Activated CD4-positive, alpha-beta memory T cell treated with anti-CD3 and anti-CD28 coated beads for 36 hours (primary cell): Measurements from ENCODE around the gene KIF25. TPM values are rescaled to one million over a fixed set of nuclear protein-coding genes. Genes with fewer than 3 reads are reported as not detected.

Experiments
- CTCF ChIA-PET: fragments of 350-600 bp; sonication (Branson Sonifier 250); formaldehyde crosslinking; loops from one replicate; lab custom pipeline; 2021; ENCODE audit warnings: antibody characterized with exemption, inconsistent platforms; lab: Charles Lee
- POLR2A ChIA-PET: fragments of 350-600 bp; sonication (Branson Sonifier 250); formaldehyde crosslinking; loops from one replicate; lab custom pipeline; 2021; ENCODE audit warnings: antibody characterized with exemption; lab: Charles Lee
- DNase-seq: peaks from one replicate; pipeline ENCODE4 v3.0.0-alpha.2; 2020
- H3K27ac Mint-ChIP-seq: one replicate; pipeline ENCODE4 v1.8.0; 2021; ENCODE audit warnings: mixed read lengths
- H3K27me3 Mint-ChIP-seq: one replicate; pipeline ENCODE4 v1.8.0; 2021; ENCODE audit warnings: mixed read lengths
- H3K36me3 Mint-ChIP-seq: one replicate; pipeline ENCODE4 v1.8.0; 2021; ENCODE audit warnings: mixed read lengths
- H3K4me1 Mint-ChIP-seq: one replicate; pipeline ENCODE4 v1.8.0; 2021; ENCODE audit warnings: low read depth, mixed read lengths
- H3K4me3 Mint-ChIP-seq: one replicate; pipeline ENCODE4 v1.8.0; 2021; ENCODE audit warnings: mild to moderate bottlenecking, mixed read lengths
- H3K9me3 Mint-ChIP-seq: one replicate; pipeline ENCODE4 v1.8.0; 2021; ENCODE audit warnings: mixed read lengths
- intact Hi-C: fragments of 100-400 bp; cut with micrococcal nuclease; formaldehyde crosslinking; loops from one replicate; pipeline ENCODE4 v1.15.1; 2023
- total RNA-seq, 2 experiments: library from RNA; stranded (reverse); gene quantifications; one replicate each; pipeline ENCODE4 v1.2.3, GENCODE V29; 2021

KIF25 gene
- total RNA-seq, 2 experiments from 2014 or later: not detected

DNA sequence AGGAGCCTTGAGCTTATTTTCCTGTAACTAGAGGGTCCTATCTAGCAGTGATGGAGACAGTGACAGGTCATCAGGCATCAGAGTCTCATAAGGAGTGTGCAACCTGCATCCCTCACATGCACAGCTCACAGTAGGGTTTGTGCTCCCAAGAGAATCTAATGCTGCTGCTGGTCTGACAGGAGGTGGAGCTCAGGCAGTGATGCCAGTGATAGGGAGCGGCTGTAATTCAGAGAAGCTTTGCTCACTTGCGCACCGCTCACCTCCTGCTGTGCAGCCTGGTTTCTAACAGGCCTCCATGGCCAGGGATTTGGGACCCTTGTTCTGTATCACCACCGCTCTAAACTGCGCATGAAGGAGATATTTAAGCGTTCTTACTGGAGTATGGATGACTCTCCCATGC lies 5.3 kb downstream of the KIF25 start:
- POLR2A ChIA-PET: no interaction called here

DNA sequence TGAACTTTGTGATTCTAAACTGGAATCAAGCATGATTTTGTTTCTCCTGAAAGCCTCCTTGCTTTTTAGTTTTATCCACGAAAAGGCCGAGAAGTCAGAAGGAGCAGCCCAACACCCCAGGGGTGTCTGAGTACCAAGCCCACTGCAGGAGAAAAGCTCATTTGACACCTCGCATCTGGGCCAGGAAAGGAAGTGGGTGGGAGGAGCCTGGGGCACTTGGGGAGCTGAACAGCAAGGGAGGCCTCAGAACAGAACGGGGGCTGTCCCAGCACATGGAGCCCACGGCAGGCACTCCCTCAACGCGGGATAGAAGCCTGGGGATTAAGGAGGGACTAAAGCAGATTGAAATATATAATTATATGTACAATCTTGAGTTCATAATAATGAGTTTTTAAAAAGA lies 6.6 kb downstream of the KIF25 start:
- intact Hi-C loops: no loop called here
- Mint-ChIP-seq H3K9me3 (peaks cover 7% of the 10 kb centered on the region), H3K4me1 (no peaks in the 10 kb centered on the region), H3K4me3 (no peak overlapping the region), H3K27me3 (no peaks in the 10 kb centered on the region), H3K27ac (no peak overlapping the region), H3K36me3 (no peaks in the 10 kb centered on the region)
- no peak for DNase-seq
- ChIA-PET CTCF (no interaction called here), POLR2A (no interaction called here)

More for the DNA sequence above, 5.3 kb downstream of the KIF25 start:
- CTCF ChIA-PET: no interaction called here
- H3K27me3 Mint-ChIP-seq: peaks cover under 1% of the 10 kb centered on the region
- H3K4me3 Mint-ChIP-seq: no peak overlapping the region
- H3K27ac Mint-ChIP-seq: no peak overlapping the region
- H3K4me1 Mint-ChIP-seq: no peaks in the 10 kb centered on the region
- no peak for DNase-seq
- no peaks in the 10 kb centered on the region for H3K36me3 Mint-ChIP-seq
- peaks cover under 1% of the 10 kb centered on the region for H3K9me3 Mint-ChIP-seq
- intact Hi-C loops: no loop called here

DNA sequence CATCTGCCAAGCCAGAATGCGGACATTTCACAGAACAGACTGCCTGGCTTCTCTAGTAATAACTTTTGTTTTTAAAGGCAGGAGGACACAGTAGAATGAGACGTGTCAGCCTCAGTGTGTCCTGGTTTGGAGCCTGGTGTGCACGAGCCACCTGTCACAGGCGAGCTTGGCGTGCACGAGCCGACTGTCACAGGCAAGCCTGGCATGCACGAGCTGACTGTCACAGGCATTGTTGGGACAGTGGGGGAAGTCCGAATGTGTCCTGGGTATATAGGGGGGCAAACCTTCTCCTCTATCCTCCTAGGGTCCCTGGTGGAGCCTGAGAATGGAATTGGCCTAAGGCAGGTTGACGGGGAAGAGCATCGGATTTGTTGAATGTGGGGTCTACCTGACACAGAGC lies 7.5 kb downstream of the KIF25 start:
- POLR2A ChIA-PET: no interaction called here
- H3K36me3 Mint-ChIP-seq: no peaks in the 10 kb centered on the region
- peaks cover 14% of the 10 kb centered on the region for H3K9me3 Mint-ChIP-seq
- CTCF ChIA-PET: no interaction called here
- H3K27ac Mint-ChIP-seq: no peak overlapping the region
- no peak overlapping the region for H3K4me3 Mint-ChIP-seq
- H3K4me1 Mint-ChIP-seq: no peaks in the 10 kb centered on the region
- intact Hi-C loops: no loop called here
- no peaks in the 10 kb centered on the region for H3K27me3 Mint-ChIP-seq
- DNase-seq: no peak

DNA sequence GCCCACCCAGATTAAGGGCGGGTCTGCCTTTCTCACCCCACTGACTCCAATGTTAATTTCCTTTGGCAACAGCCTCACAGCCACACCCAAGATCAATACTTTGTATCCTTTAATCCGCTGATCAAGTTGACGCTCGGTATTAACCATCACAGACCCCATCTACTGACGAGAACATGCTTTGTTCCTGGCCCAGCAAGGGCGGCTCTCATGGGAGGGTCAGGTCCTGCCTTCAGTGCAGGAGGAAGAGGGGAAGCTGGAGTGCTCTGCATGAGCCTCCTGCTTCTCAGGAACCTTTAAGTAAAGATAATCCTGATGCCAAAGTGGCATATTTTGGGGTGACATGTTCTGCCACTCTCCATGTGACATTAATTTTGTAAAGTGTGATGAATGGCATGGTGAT lies 8.3 kb downstream of the KIF25 start:
- Mint-ChIP-seq H3K4me1 (no peaks in the 10 kb centered on the region), H3K36me3 (peaks cover under 1% of the 10 kb centered on the region), H3K4me3 (no peak overlapping the region), H3K27me3 (no peaks in the 10 kb centered on the region), H3K27ac (no peak overlapping the region), H3K9me3 (peaks cover 20% of the 10 kb centered on the region)
- DNase-seq: no peak
- intact Hi-C loops: no loop called here
- ChIA-PET CTCF (no interaction called here), POLR2A (no interaction called here)

DNA sequence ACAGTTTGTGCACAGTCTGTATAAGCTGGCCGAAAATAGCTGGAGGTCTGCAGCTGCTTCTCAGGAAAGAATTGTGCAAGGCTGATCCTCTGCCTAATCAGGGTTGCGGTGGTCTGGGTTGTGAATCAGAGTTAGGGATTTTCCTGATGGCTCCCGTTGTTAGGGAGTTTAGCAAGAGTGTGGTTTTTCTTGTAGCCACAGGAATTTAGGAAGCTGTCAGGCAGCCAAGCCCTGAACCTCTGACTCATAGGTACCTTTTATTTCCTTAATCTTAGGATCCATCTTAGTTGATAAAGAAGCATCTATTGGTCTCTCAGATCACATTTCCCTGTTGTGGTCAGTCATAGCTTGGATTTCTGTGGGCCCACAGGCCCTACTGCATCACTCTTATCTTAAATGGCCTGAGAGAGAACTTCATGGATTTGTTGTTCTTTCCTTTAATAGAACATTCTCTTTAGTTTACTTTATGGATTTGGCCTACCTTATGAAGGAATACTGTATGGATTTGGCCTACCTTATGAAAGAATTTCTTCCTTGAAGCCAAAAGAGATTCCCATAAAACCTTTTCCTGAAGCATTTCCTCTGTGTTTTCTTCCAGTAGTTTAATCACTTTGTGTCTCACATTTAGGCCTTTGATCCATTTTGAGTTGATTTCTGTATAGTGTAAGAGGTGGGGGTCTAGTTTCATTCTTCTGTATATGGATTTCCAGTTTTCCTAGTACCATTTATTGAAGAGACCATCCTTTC lies 10.3 kb downstream of the KIF25 start:
- peaks cover 3% of the 10 kb centered on the region for H3K36me3 Mint-ChIP-seq
- H3K27me3 Mint-ChIP-seq: no peaks in the 10 kb centered on the region
- DNase-seq: no peak
- CTCF ChIA-PET: interaction anchor here (0.6 kb wide), 1 partner anchor 709 kb away, joined by 3 read pairs; no protein-coding TSS in a partner anchor
- peaks cover 40% of the 10 kb centered on the region for H3K9me3 Mint-ChIP-seq
- H3K4me1 Mint-ChIP-seq: no peaks in the 10 kb centered on the region
- intact Hi-C loops: no loop called here
- POLR2A ChIA-PET: no interaction called here
- H3K27ac Mint-ChIP-seq: no peak overlapping the region
- H3K4me3 Mint-ChIP-seq: no peak overlapping the region

DNA sequence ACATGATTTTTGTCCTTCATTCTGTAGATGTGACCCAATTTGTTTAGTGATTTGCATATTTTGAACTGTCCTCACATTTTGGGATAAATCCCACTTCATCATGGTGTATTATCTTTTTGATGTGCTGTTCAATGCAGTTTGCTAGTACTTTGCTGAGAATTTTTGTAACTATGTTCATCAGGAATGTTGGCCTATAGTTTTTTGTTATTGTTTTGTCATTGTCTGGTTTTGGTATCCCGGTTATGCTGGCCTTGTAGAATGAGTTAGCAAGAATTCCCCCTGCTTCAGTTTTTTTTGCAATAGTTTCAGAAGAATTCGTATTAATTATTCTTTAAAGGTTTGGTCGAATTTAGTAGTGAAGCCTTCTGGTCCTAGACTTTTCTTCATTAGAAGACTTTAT lies 11.9 kb downstream of the KIF25 start:
- POLR2A ChIA-PET: no interaction called here
- CTCF ChIA-PET: no interaction called here

DNA sequence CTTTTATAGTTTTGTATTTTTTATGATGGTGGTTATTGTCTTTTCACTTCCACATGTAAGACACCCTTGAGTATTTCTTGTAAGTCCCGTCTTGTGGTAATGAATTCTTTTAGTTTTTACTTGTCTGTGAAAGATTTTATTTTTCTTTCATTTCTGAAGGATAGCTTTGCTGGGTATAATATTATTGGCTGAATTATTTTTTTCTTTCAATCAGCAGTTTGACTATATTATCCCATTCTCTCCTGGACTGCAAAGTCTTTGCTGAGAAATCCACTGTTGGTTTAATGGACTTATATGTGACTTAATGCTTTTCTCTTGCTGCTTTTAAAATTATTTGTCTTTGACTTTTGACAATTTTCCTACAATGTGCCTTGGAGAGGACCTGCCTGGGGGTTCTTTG lies 13.8 kb downstream of the KIF25 start:
- intact Hi-C loops: no loop called here
- ChIA-PET CTCF (no interaction called here), POLR2A (no interaction called here)
- Mint-ChIP-seq H3K9me3 (peaks cover 44% of the 10 kb centered on the region), H3K27ac (no peak overlapping the region), H3K4me1 (no peaks in the 10 kb centered on the region), H3K4me3 (no peak overlapping the region), H3K36me3 (peaks cover 3% of the 10 kb centered on the region), H3K27me3 (peaks cover 6% of the 10 kb centered on the region)
- no peak for DNase-seq

More for the DNA sequence above, 11.9 kb downstream of the KIF25 start:
- no peaks in the 10 kb centered on the region for H3K4me1 Mint-ChIP-seq
- intact Hi-C loops: no loop called here
- H3K36me3 Mint-ChIP-seq: peaks cover 3% of the 10 kb centered on the region
- H3K9me3 Mint-ChIP-seq: peaks cover 44% of the 10 kb centered on the region
- no peak overlapping the region for H3K27ac Mint-ChIP-seq
- peaks cover under 1% of the 10 kb centered on the region for H3K27me3 Mint-ChIP-seq
- DNase-seq: no peak
- H3K4me3 Mint-ChIP-seq: no peak overlapping the region

DNA sequence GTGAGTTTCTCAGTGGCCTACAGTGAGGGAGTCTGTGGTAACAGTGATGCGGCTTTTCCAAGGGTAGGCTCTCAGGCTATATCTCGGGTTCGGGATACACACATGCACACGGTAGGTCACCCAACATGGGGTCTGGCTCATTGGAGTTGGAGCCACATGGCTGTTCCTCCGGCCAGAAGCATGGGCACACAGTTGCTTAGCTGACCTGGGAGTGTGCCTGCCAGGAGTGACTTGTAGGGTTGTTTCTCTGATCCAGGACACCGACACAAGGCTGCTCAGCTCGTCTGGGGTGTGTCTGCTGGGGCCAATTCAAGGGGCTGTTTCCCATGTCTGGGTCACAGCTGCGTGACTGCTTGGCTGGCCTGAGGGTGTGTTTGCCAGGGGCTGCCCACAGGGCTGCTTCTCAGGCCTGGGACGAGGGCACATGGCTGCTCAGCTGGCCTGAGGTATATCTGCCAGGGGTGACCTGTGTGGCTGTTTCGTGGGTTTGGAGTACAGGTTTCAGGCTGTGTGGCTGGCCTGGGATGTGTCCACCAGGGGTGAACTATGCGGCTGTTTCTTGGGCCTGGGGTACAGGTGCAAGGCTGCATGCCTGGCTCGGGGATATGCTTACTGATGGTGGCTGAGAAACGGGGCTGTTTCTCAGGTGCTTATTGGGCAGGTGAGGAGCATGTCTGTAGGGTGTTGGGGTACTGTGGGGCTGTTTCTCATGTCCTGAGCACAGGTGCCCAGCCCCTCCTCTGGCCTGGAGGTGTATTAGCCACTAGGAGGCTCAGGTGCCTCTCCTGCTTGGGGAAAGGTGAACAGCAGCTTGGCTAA lies 15.2 kb downstream of the KIF25 start:
- ChIA-PET POLR2A (no interaction called here), CTCF (no interaction called here)
- Mint-ChIP-seq H3K4me3 (no peak overlapping the region), H3K4me1 (no peaks in the 10 kb centered on the region), H3K27ac (no peak overlapping the region), H3K27me3 (peaks cover 11% of the 10 kb centered on the region), H3K36me3 (peaks cover 3% of the 10 kb centered on the region), H3K9me3 (peaks cover 44% of the 10 kb centered on the region)
- DNase-seq: no peak
- intact Hi-C loops: no loop called here

DNA sequence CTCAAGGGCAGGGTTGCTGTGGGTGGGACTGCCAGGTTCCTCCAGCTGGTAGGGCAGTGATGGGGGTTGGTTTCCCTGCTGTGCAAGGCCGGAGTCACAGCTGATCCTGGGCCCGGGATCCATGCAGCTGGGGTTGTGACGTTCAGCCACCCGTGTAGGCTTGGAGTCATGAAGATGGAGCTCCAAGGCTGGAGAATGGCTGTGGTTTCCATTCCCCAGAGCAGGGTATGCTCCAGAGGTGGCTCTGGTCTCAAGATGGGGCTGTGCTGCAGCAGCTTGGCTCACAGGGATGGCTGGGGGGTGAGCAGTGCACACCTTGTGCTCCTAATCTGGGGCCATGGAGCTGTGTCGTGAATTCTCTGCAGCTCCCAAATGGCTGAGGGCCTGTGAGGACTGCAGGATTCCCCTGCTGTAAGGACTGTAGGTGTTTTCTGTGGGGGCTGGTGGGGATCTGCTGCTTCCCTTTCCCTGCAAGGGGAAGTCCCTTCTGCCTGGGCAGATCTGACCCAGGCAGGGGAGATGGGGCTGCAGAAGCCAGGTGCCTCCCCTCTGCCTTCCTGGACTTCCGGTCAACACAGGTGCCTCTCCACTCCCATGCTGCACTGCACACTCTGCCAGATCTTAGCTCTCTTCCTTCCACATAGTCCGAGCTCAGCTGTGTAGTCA lies 15.9 kb downstream of the KIF25 start:
- ChIA-PET CTCF (no interaction called here), POLR2A (no interaction called here)
- peaks cover 11% of the 10 kb centered on the region for H3K27me3 Mint-ChIP-seq
- H3K4me1 Mint-ChIP-seq: no peaks in the 10 kb centered on the region
- peaks cover 3% of the 10 kb centered on the region for H3K36me3 Mint-ChIP-seq
- H3K4me3 Mint-ChIP-seq: no peak overlapping the region
- intact Hi-C loops: no loop called here
- no peak for DNase-seq
- peaks cover 42% of the 10 kb centered on the region for H3K9me3 Mint-ChIP-seq
- no peak overlapping the region for H3K27ac Mint-ChIP-seq

DNA sequence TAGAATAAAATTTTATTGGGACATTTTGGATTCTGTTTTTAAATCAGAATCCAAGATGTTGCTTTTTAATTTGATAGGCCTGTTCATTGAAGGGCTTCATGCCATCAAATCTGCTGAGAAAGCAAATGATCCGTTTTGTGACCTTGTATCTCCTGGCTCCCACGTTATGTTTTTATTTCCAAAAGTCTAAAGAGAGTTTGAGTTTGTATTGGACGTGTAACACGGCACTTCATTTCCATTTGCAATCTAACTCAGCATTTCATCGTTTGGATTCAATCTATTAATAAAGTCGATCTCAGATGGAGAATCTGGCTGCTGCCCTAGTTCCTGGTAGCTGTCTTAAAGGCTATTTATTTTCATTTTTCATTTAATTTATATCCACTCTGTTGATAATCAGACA lies 17.0 kb downstream of the KIF25 start:
- DNase-seq: no peak
- H3K4me3 Mint-ChIP-seq: no peak overlapping the region
- peaks cover 3% of the 10 kb centered on the region for H3K36me3 Mint-ChIP-seq
- intact Hi-C loops: no loop called here
- H3K9me3 Mint-ChIP-seq: peaks cover 34% of the 10 kb centered on the region
- no peaks in the 10 kb centered on the region for H3K4me1 Mint-ChIP-seq
- H3K27me3 Mint-ChIP-seq: peaks cover 11% of the 10 kb centered on the region
- ChIA-PET CTCF (no interaction called here), POLR2A (no interaction called here)
- no peak overlapping the region for H3K27ac Mint-ChIP-seq

DNA sequence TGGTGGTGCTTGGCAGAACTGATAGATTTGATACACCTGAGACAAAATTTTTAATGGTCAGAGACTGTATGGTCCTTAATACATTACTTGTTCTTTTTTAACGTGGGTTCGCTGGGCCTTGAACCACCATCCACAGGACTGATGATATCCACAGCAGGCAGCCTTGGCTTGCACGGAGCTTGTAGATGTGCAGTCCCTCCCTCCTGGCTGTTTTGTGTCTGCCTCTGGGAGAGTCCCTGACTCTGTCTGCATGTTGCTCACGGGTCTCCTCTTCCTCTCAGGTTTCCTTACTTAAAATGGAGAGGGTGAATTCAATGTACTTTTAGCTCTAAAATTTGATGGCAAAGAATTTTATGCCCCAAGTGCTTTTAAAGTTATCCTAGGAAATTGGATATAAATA lies 17.5 kb downstream of the KIF25 start:
- intact Hi-C loops: no loop called here

DNA sequence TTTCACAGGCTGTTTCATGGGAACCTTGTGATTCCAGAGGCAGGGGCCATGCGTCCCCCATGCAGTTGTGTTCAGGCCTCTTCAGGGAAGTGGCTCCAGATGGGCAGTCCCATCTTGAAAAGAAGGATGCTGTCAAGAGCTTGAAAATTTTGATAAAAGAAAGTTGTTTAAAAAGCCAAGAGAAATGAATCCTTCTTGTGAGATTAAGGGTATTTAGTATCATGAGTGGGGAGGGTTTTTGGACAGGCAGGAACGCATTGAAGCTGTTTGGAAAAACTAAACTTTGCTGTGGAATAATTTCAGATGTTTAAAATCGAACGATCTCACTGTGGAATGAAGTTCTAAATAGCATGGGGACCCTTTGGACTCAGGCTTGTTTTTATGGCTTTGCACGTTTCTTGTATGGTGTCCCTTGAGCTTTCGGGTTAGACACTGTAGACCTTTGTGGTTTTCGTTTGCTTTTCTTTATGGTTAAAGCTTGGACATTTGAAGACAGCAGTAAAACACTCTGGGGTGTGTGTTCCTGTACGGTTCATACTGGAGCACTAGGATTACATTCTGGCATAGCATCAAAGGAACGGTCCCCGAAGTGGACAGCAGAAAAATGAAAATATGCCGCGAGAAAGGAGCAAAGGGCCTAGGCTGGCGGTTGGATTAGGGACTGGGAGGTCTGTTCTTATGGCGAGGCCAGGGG lies 18.2 kb downstream of the KIF25 start:
- Mint-ChIP-seq H3K4me3 (no peak overlapping the region), H3K27ac (no peak overlapping the region), H3K4me1 (no peaks in the 10 kb centered on the region), H3K9me3 (peaks cover 27% of the 10 kb centered on the region), H3K36me3 (peaks cover 3% of the 10 kb centered on the region), H3K27me3 (peaks cover 11% of the 10 kb centered on the region)
- ChIA-PET POLR2A (no interaction called here), CTCF (no interaction called here)
- intact Hi-C loops: no loop called here
- DNase-seq: no peak

More for the DNA sequence above, 17.5 kb downstream of the KIF25 start:
- Mint-ChIP-seq H3K27ac (no peak overlapping the region), H3K4me1 (no peaks in the 10 kb centered on the region), H3K36me3 (peaks cover 3% of the 10 kb centered on the region), H3K4me3 (no peak overlapping the region), H3K27me3 (peaks cover 11% of the 10 kb centered on the region), H3K9me3 (peaks cover 30% of the 10 kb centered on the region)
- CTCF ChIA-PET: no interaction called here
- no peak for DNase-seq
- POLR2A ChIA-PET: no interaction called here
